GM18499 (cell line): ENCODE data around the gene ELFN2.

Source experiments
- ATAC-seq: cut with Tn5 transposase; IDR thresholded peaks from one replicate; pipeline ENCODE4 v1.9.1; 2021; ENCODE audit warnings: moderate number of reproducible peaks; ENCODE audit not compliant: insufficient read depth, unreplicated experiment

Gene ELFN2

DNA sequence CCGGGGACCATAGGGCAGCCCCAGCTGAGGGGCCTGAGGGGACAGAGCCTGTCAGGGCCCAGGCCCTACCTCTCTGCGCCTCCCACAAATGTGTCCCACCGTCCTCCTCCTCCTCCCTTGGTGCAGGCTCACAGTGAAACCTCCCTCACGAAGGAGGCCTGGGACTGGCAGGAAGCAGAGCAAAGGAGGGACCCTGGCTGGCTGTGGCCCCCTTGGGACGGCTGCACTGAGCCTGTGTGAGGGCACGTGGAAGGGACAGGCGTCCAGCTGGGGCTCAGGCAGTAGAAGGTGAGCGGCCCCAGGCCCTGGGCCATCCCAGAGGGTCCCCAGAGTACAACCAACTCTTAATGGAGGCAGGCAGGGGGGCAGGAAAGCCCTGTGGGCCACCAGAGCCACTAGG lies 60.7 kb downstream of the ELFN2 start:
- no peak for ATAC-seq

DNA sequence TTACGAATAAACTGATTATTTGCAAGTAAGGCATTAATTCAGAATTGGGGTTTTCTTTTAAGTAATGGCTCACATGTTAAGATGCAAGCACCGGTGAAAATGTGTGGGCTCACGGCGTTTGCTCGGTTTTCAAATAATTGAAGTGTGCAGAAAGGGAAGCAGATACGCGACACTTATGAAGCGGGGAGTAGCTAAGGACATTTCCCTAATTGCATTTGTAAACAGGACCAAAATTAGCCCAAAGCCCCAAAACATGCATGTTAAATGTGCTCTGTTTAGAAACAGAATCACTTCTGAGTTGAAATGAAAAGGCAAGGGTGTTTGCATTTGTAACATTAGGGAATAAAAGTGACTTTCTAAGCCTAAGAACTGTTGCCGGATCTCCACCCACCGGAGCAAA lies 61.3 kb downstream of the ELFN2 start:
- no peak for ATAC-seq

- ATAC-seq, result no peak
These were observed 63.9 kb downstream of the ELFN2 start for GRCh38 chr22:37363261-37363992.

GRCh38 chr22:37362621-37363020 lies 64.7 kb downstream of the ELFN2 start:
- ATAC-seq, result no peak

DNA sequence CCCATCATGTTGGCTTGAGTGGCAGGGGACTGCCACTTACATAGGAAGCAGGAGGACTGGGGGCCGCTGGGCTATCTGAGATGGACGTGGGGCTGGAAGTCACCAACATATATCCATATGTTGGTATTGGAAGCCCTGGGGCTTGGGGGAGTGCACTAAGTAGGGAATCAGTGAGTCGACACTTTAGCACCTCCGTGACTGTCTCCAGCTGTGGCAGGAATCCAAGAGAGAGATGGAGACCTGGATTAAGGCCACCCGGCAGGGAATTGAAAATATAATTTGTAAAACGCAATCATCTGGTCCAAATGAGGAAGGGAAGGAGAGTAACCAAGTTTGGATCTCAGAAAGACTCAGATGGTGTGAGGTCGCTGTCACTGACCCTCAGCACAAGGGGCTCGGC lies 68.4 kb downstream of the ELFN2 start:
- ATAC-seq, result no peak

GRCh38 chr22:37358386-37358785 lies 68.9 kb downstream of the ELFN2 start:
- no peak for ATAC-seq

DNA sequence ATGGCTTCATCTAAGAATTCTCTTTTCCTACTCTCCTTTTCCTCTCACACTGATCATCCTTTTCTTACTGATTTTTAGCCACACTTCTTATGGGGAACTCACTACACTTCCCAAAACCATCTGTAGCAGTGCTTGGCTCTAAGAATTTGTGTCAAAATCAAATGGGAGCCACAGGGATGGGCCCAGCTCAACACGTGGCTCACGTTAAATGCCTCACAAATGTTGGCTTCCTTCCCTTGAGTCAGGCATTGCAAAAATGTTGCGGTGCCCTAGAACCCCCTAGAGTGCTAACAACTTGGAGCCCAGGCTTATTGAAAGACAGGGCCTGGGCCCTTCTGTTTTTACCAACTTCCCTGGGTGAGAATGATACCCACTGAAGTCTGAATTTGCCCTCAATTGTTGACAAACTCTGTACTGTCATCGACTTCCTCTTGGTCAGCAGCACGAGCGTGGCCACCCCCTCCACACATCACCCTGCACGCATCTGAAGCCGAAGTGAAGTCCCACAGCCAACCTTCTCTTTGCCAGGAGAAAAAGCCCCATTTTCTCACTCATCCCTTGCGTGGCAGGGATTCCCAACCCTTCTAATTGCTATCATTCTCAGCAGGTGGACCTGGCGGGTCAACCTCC lies 69.7 kb downstream of the ELFN2 start:
- no peak for ATAC-seq

GRCh38 chr22:37356922-37357321 lies 70.4 kb downstream of the ELFN2 start:
- no peak for ATAC-seq

DNA sequence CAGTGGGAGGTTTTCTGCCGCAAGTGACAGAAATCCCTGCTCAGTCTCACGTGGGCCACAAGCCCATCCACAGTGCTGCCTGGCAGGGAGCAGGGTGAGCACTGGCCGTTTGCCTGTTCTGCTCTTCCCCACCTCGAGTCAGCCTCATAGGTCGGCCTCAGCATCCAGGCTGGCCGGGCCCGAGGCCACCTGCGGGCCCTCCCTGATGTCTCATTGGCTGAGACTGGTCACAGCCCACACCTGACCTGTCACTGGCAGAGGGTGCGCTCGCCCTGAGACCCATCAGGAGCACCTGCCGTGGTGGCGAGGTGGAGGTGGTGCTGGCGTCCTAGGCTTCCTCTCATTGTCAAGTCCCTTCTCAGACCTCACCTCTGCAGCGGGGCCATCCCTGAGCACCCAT lies 72.1 kb downstream of the ELFN2 start:
- ATAC-seq, result no peak

DNA sequence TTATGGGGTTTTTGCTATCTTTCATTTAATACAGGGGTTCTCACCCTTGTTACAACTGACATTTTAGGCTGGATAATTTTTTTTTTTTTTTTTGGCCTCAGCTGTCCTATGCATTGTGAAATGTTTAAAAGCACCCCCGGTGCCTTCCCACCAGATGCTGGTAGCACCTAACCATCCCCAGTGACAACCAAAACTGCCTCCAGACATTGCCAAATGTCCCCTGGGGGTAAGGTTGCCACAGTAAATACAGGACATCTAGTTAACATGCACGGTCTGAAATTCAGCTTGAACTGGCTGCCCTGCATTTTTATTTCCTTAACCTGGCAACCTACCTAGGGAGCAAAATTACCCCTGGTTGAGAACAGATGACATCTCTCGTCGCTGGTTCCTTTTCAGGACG lies 72.6 kb downstream of the ELFN2 start:
- ATAC-seq, result no peak

GRCh38 chr22:37354261-37354660 lies 73.0 kb downstream of the ELFN2 start:
- no peak for ATAC-seq

DNA sequence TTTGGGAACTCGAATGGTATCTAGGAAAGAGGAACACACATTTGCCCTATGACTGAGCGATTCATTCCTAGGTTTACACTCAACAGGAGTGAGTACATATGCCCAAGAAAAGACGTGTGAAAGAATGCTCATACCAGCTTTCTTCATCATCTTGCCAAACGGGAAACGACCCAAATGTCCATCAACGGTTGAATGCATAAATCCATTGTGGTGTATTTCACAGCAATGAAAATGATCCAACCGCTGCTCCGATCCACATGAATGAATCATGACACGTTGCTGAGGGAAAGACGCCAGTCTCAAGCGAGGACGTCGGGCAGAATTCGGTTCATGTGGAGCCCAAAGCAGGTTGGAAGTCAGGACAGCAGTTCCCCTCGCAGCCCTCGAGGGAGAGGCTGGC lies 73.4 kb downstream of the ELFN2 start:
- no peak for ATAC-seq

GRCh38 chr22:37352481-37352880 lies 74.8 kb downstream of the ELFN2 start:
- ATAC-seq, result no peak

GRCh38 chr22:37351232-37351631 lies 76.0 kb downstream of the ELFN2 start:
- no peak for ATAC-seq

DNA sequence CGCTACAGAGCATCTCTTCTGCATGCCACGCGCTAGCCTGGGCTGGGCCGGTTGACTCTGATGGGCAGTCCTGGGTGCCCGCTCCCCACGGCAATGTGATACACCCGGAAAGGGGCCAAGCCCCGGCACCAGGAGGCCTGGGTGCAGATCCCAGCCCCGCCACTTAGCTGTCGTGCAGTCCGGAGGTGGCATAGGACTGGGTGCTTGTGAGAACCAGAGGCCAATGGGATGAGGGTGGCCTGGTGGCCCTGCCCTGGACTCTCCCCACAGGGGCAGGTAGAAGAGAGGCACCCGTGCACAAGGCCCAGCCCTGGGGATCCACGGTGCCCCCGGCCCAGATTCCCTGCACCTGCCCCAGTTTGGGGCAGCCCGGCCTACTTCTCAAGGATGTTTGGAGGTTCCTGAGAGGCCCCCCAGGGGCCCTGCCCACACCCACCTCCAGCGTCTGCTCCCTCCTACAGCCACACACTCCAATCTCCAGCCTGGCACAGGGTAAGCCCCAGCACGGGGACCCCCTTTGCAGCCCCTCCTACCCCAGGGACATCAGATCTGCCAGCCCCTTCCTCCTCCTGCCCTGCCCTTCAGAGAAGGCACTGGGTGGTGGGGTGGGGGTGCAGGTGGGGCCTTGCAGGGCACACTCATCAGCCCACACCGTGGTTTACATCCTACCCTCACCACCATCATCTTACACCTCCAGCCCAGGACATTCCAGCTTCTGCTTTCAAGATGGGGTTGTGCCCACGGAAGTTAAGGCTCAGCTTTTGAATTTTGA lies 78.0 kb downstream of the ELFN2 start:
- no peak for ATAC-seq

GRCh38 chr22:37346505-37346895 lies 80.8 kb downstream of the ELFN2 start:
- ATAC-seq, result no peak

GRCh38 chr22:37345863-37346504 lies 81.3 kb downstream of the ELFN2 start:
- no peak for ATAC-seq

- no peak for ATAC-seq
These were observed 82.4 kb downstream of the ELFN2 start for GRCh38 chr22:37344735-37345449.

GRCh38 chr22:37343863-37344734 lies 83.2 kb downstream of the ELFN2 start:
- no peak for ATAC-seq
